ENCODE measurements around the gene CFAP99. TPM values are rescaled to one million over a fixed set of nuclear protein-coding genes. Genes with fewer than 3 reads are reported as not detected.
A peak's percentile ranks its signal among the peaks of the same experiment; 100 is the strongest.

CFAP99 gene
- total RNA-seq, 6 experiments from 2014 or later = not detected

- Mint-ChIP-seq H3K27ac (no peak overlapping the region), H3K27me3 (ENCODE audit: insufficient read depth) (peaks cover 28% of the 10 kb centered on the region), H3K9me3 (no peaks in the 10 kb centered on the region), H3K4me3 (no peak overlapping the region), H3K36me3 (ENCODE audit: low read depth) (no peaks in the 10 kb centered on the region), H3K4me1 (ENCODE audit: low read depth) (peaks cover 40% of the 10 kb centered on the region)
- no peak for DNase-seq
- TF ChIP-seq CTCF (IDR thresholded peaks at IDR 0.05) = no peak
These were observed 3.5 kb upstream of the CFAP99 start for GRCh38 chr4:2415213-2415612.

- DNase-seq = no peak
- no peak for TF ChIP-seq CTCF (IDR thresholded peaks at IDR 0.05)
- no peak overlapping the region; the same call in 1 of the 2 replicates for H3K4me3 Mint-ChIP-seq
- no peaks in the 10 kb centered on the region for H3K36me3 Mint-ChIP-seq (ENCODE audit: low read depth)
- H3K27me3 Mint-ChIP-seq (ENCODE audit: insufficient read depth) = peaks cover 35% of the 10 kb centered on the region
- H3K27ac Mint-ChIP-seq = no peak overlapping the region
- H3K9me3 Mint-ChIP-seq = no peaks in the 10 kb centered on the region
- H3K4me1 Mint-ChIP-seq (ENCODE audit: low read depth) = peaks cover 40% of the 10 kb centered on the region
These were observed 2.7 kb upstream of the CFAP99 start for GRCh38 chr4:2415881-2416563.

- TF ChIP-seq CTCF (IDR thresholded peaks at IDR 0.05) = no peak
- Mint-ChIP-seq H3K4me1 (ENCODE audit: low read depth) (peaks cover 40% of the 10 kb centered on the region), H3K27me3 (ENCODE audit: insufficient read depth) (peaks cover 40% of the 10 kb centered on the region), H3K4me3 (no peak overlapping the region; the same call in 1 of the 2 replicates), H3K36me3 (ENCODE audit: low read depth) (no peaks in the 10 kb centered on the region), H3K27ac (no peak overlapping the region), H3K9me3 (no peaks in the 10 kb centered on the region)
- no peak for DNase-seq
These were observed 2.1 kb upstream of the CFAP99 start for GRCh38 chr4:2416564-2417225.

- TF ChIP-seq CTCF (IDR thresholded peaks at IDR 0.05) = no peak
- Mint-ChIP-seq H3K4me1 (ENCODE audit: low read depth) (peaks cover 37% of the 10 kb centered on the region), H3K9me3 (no peaks in the 10 kb centered on the region), H3K27me3 (ENCODE audit: insufficient read depth) (peaks cover 45% of the 10 kb centered on the region), H3K36me3 (ENCODE audit: low read depth) (no peaks in the 10 kb centered on the region), H3K4me3 (peak overlapping the region; percentile 80; the same call in 1 of the 2 replicates), H3K27ac (no peak overlapping the region)
- DNase-seq = no peak
These were observed 1.5 kb upstream of the CFAP99 start for GRCh38 chr4:2417226-2417764.

GRCh38 chr4:2417765-2418649, 748 bp upstream of the CFAP99 start, which contains the start of gene ZFYVE28:
ZFYVE28 (minus strand) TSS chr4:2418645; CDS start chr4:2418323, 322 bp downstream.
- Mint-ChIP-seq H3K9me3 (no peaks in the 10 kb centered on the region), H3K36me3 (ENCODE audit: low read depth) (no peaks in the 10 kb centered on the region), H3K27me3 (ENCODE audit: insufficient read depth) (peaks cover 52% of the 10 kb centered on the region)

More at GRCh38 chr4:2417765-2418649, 748 bp upstream of the CFAP99 start, which contains the start of gene ZFYVE28:
- Mint-ChIP-seq H3K4me3 (peak within 1 kb of the TSS; percentile 86), H3K4me1 (ENCODE audit: low read depth) (peaks cover 30% of the 10 kb centered on the region), H3K27ac (peak within 1 kb of the TSS; percentile 91)
- TF ChIP-seq CTCF (IDR thresholded peaks at IDR 0.05) = no peak
- DNase-seq = no peak
